CD14-positive monocyte (primary cell): ENCODE measurements around the gene ECEL1. TPM values are rescaled to one million over a fixed set of nuclear protein-coding genes. Genes with fewer than 3 reads are reported as not detected.

Experiments used
- DNase-seq, 3 donors: peaks; one replicate each; pipeline ENCODE4 v3.0.0-alpha.2; 2011 to 2022
- H2AFZ ChIP-seq: 2 replicates; pipeline ENCODE4 v1.6.0; 2012; ENCODE audit warnings: mild to moderate bottlenecking, low read depth, low read length, inconsistent platforms; ENCODE audit not compliant: insufficient read depth, poor library complexity, severe bottlenecking
- H3K27ac ChIP-seq, 2 donors: 1 replicate in 1 of 2; 2 replicates in 1 of 2; pipeline ENCODE4 v1.5.1; 2012 to 2013; ENCODE audit warnings: low read length in 2 of 2, control low read depth in 1 of 2, inconsistent platforms in 1 of 2, low read depth in 1 of 2, mild to moderate bottlenecking in 1 of 2
- H3K27me3 ChIP-seq, 2 donors: one replicate each; pipeline versions ENCODE4 v1.6.0 to v1.6.1; 2011 to 2013; ENCODE audit warnings: low read length in 2 of 2; ENCODE audit not compliant: control insufficient read depth in 2 of 2, insufficient read depth in 2 of 2
- H3K36me3 ChIP-seq, 2 donors: replicated peaks in 1 of 2; 1 replicate in 1 of 2; 2 replicates in 1 of 2; pipeline versions ENCODE4 v1.5.1 to v1.6.1; 2012 to 2013; ENCODE audit warnings: low read length in 2 of 2, control low read depth in 1 of 2, inconsistent platforms in 1 of 2, mild to moderate bottlenecking in 1 of 2; ENCODE audit not compliant: insufficient read depth in 2 of 2, control insufficient read depth in 1 of 2
- H3K4me1 ChIP-seq, 2 donors: 1 replicate in 1 of 2; 2 replicates in 1 of 2; pipeline versions ENCODE4 v1.5.1 to v1.6.1; 2012 to 2013; ENCODE audit warnings: low read length in 2 of 2, control low read depth in 1 of 2, inconsistent platforms in 1 of 2, mild to moderate bottlenecking in 1 of 2, moderate library complexity in 1 of 2; ENCODE audit not compliant: insufficient read depth in 2 of 2, control insufficient read depth in 1 of 2
- H3K4me2 ChIP-seq: replicated peaks from 2 replicates; pipeline ENCODE3; 2012; ENCODE audit warnings: low read length, moderate library complexity, mild to moderate bottlenecking; ENCODE audit not compliant: poor library complexity, severe bottlenecking; ENCODE audit errors: extremely low read depth
- H3K4me3 ChIP-seq, 3 experiments: fragments of 200-600 bp in 1 of 3; sonication (generic) in 1 of 3; replicated peaks in 1 of 3; 1 replicate in 2 of 3; 2 replicates in 1 of 3; pipeline ENCODE4 v1.5.1; 2011 to 2013; ENCODE audit warnings: low read length in 3 of 3, mild to moderate bottlenecking in 3 of 3, control low read depth in 2 of 3, low read depth in 2 of 3, inconsistent platforms in 1 of 3, moderate library complexity in 1 of 3
- H3K79me2 ChIP-seq: 2 replicates; pipeline ENCODE4 v1.6.0; 2012; ENCODE audit warnings: mild to moderate bottlenecking, control low read depth, inconsistent platforms, low read length, moderate library complexity; ENCODE audit not compliant: insufficient read depth
- H3K9ac ChIP-seq: 2 replicates; pipeline ENCODE4 v1.6.0; 2017; ENCODE audit warnings: low read length, mild to moderate bottlenecking; ENCODE audit not compliant: insufficient read depth, poor library complexity, severe bottlenecking
- H3K9me3 ChIP-seq, 2 donors: replicated peaks in 1 of 2; 1 replicate in 1 of 2; 2 replicates in 1 of 2; pipeline versions ENCODE4 v1.5.1 to v1.6.1; 2012 to 2013; ENCODE audit warnings: low read length in 2 of 2, control low read depth in 1 of 2; ENCODE audit not compliant: control insufficient read depth in 1 of 2, insufficient read depth in 1 of 2
- H4K20me1 ChIP-seq: 2 replicates; pipeline ENCODE4 v1.6.0; 2012; ENCODE audit warnings: mild to moderate bottlenecking, low read length, control low read depth, moderate library complexity; ENCODE audit not compliant: insufficient read depth
- H3K27ac Mint-ChIP-seq, 7 donors: one replicate each; pipeline ENCODE4 v1.8.0; 2020; ENCODE audit warnings: mild to moderate bottlenecking in 7 of 7, mixed read lengths in 7 of 7, moderate library complexity in 6 of 7, inconsistent platforms in 2 of 7
- H3K27me3 Mint-ChIP-seq, 3 donors: one replicate each; pipeline ENCODE4 v1.8.0; 2021 to 2022; ENCODE audit warnings: low read depth in 3 of 3, mild to moderate bottlenecking in 3 of 3, mixed read lengths in 3 of 3, moderate library complexity in 3 of 3, inconsistent platforms in 1 of 3
- H3K36me3 Mint-ChIP-seq, 2 donors: one replicate each; pipeline ENCODE4 v1.8.0; 2020; ENCODE audit warnings: mixed read lengths in 2 of 2, inconsistent platforms in 1 of 2, mild to moderate bottlenecking in 1 of 2
- H3K4me1 Mint-ChIP-seq: one replicate; pipeline ENCODE4 v1.8.0; 2020; ENCODE audit warnings: mild to moderate bottlenecking, mixed read lengths
- H3K4me3 Mint-ChIP-seq, 2 donors: one replicate each; pipeline ENCODE4 v1.8.0; 2020; ENCODE audit warnings: mild to moderate bottlenecking in 2 of 2, mixed read lengths in 2 of 2, moderate library complexity in 1 of 2
- H3K9me3 Mint-ChIP-seq, 7 donors: one replicate each; pipeline ENCODE4 v1.8.0; 2020 to 2022; ENCODE audit warnings: mixed read lengths in 7 of 7, mild to moderate bottlenecking in 6 of 7, moderate library complexity in 6 of 7, inconsistent platforms in 2 of 7
- WGBS: methylation state at CpG from one replicate; pipeline ENCODE4 v1.1.5; 2013; ENCODE audit warnings: missing lambda C conversion rate; ENCODE audit not compliant: insufficient coverage; 5-methylcytosine and 5-hydroxymethylcytosine counted together
- intact Hi-C, 2 donors: fragments of 100-400 bp; cut with micrococcal nuclease; formaldehyde crosslinking; loops; one replicate each; pipeline versions ENCODE4 v1.15.0 to v1.15.1; 2023
- polyA plus RNA-seq, 3 donors: library from polyadenylated mRNA; depleted of rRNA in 1 of 3; unstranded in 2 of 3; stranded (reverse) in 1 of 3; fragments of 300-500 nt in 2 of 3; fragments of >200 nt in 1 of 3; fragmentation: Illumina TruSeq in 2 of 3; gene quantifications; 1 replicate in 2 of 3; 2 replicates in 1 of 3; pipeline ENCODE4 v1.2.3, GENCODE V29; 2012 to 2021
- TF ChIP-seq, protein P1 (sequence below): fragments of 200-600 bp; IDR thresholded peaks from one replicate; pipeline ENCODE4 v1.8.0; 2022; ENCODE audit warnings: antibody characterized with exemption, mild to moderate bottlenecking

Gene ECEL1
- polyA plus RNA-seq, 3 donors = not detected

DNA sequence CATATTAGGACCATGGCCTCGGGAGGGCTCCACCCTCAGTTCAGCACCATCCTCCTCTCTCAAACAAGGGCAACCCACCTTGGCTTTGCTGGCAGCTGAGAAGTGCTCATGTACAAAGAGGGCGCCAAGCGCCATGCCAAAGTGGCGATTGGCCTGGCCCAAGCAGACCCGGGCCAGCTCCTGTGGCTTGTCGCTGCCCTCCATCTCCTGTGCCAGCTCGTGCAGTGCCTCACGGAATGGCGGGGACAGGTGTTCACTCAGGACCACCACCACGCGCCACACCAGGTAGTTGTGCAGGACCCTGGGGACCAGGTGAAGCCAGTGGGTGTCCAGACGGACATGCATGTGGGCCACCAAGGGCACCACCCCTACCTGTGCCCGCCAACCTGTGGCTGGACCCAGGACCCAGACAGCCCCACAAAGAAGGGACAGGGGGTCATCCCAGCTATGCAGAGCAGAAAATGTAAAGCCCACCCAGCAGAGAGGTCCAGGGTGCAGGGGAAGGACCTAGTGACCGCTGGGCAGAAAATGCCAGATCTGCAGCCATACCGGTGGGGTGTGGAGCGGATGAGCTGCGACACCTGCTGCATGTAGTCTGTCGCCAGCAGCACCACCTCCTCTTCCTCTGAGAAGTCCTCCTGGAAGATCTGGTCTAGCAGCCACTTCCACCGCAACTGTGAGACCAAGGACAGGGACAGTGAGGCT lies 3.6 kb downstream of the ECEL1 start:
- H3K4me1 Mint-ChIP-seq = no peaks in the 10 kb centered on the region
- Histone ChIP-seq H3K27ac (no peak overlapping the region), H3K4me3 (no peak overlapping the region), H3K79me2 (no peaks in the 10 kb centered on the region), H3K4me2 (no peak overlapping the region), H3K4me1 (no peaks in the 10 kb centered on the region), H2AFZ (no peak overlapping the region), H4K20me1 (no peaks in the 10 kb centered on the region), H3K36me3 (no peaks in the 10 kb centered on the region), H3K9me3 (no peaks in the 10 kb centered on the region), H3K27me3 (peaks cover 15 to 37% of the 10 kb centered on the region in 2 donors), H3K9ac (no peak overlapping the region)
- H3K27me3 Mint-ChIP-seq = peaks cover 36 to 50% (median 42%) of the 10 kb centered on the region in 3 donors
- TF ChIP-seq, protein P1, sequence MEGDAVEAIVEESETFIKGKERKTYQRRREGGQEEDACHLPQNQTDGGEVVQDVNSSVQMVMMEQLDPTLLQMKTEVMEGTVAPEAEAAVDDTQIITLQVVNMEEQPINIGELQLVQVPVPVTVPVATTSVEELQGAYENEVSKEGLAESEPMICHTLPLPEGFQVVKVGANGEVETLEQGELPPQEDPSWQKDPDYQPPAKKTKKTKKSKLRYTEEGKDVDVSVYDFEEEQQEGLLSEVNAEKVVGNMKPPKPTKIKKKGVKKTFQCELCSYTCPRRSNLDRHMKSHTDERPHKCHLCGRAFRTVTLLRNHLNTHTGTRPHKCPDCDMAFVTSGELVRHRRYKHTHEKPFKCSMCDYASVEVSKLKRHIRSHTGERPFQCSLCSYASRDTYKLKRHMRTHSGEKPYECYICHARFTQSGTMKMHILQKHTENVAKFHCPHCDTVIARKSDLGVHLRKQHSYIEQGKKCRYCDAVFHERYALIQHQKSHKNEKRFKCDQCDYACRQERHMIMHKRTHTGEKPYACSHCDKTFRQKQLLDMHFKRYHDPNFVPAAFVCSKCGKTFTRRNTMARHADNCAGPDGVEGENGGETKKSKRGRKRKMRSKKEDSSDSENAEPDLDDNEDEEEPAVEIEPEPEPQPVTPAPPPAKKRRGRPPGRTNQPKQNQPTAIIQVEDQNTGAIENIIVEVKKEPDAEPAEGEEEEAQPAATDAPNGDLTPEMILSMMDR = no peak
- 92% methylated on average over 18 of the region's 19 CpGs for WGBS
- no peaks in the 10 kb centered on the region for H3K36me3 Mint-ChIP-seq
- no peak overlapping the region for H3K27ac Mint-ChIP-seq
- peak overlapping the region in 1 of 2 donors; percentile 46 for H3K4me3 Mint-ChIP-seq
- intact Hi-C loops = no loop called here
- DNase-seq = no peak
- H3K9me3 Mint-ChIP-seq = peaks cover 0 to 5% (median 3%) of the 10 kb centered on the region in 7 donors

DNA sequence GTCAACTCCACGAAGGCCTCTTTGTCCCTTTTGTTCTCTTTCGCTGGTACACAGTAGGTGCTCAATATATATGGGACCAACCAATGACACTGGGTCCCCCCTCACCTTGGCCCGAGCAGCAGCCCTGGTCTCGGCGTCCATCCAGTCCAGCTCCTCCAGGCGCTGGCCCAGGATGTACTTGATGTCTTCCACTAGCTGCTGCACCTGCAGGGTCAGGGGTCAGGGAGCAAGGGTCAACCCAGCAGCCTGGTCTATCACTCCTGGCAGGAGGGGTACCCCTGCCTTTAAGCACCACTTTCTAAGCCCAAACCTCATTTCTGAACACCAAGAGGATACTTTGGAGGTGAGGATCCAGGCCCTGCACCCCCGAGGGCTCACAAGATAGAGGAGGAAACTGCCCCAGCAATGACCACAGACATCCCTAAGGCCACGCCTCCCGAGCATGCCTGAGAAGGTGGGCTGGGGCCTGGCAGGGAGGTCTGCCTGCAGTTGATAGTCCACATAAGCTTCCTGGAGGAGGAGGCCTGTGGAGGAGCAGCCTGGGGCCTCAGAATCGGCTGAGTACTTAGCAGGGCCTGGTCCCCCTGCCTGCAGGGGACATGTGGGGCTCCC lies 4.2 kb downstream of the ECEL1 start:
- Histone ChIP-seq H3K9me3 (no peaks in the 10 kb centered on the region), H3K27ac (no peak overlapping the region), H3K9ac (no peak overlapping the region), H3K4me1 (no peaks in the 10 kb centered on the region), H3K4me3 (no peak overlapping the region), H3K4me2 (no peak overlapping the region), H3K36me3 (no peaks in the 10 kb centered on the region), H3K27me3 (peaks cover 11 to 30% of the 10 kb centered on the region in 2 donors), H3K79me2 (no peaks in the 10 kb centered on the region), H2AFZ (no peak overlapping the region), H4K20me1 (no peaks in the 10 kb centered on the region)
- TF ChIP-seq, protein P1 = no peak
- 98% methylated on average over 7 of the region's 10 CpGs for WGBS
- Mint-ChIP-seq H3K27me3 (peaks cover 32 to 44% (median 36%) of the 10 kb centered on the region in 3 donors), H3K4me3 (no peak overlapping the region), H3K27ac (no peak overlapping the region), H3K4me1 (no peaks in the 10 kb centered on the region), H3K9me3 (peaks cover 0 to 5% (median 3%) of the 10 kb centered on the region in 7 donors), H3K36me3 (no peaks in the 10 kb centered on the region)
- no peak for DNase-seq
- intact Hi-C loops = no loop called here
